ENCODE data around the gene GNAI3. TPM values are rescaled to one million over a fixed set of nuclear protein-coding genes. Genes with fewer than 3 reads are reported as not detected.
"Not testable (repeated sequence)": the region's sequence is repeated elsewhere in the genome, so short reads cannot be mapped to it uniquely, and the experiment has no call there.

Gene GNAI3
- total and polyA plus RNA-seq, 8 donors: 1.1 to 3.9 (median 2.8) TPM

GRCh38 chr1:109659145-109659544, 110.7 kb downstream of the GNAI3 start:
- no peaks in the 10 kb centered on the region for H3K9me3 ChIP-seq
- 36 to 47% methylated on average over 2 of the region's 2 CpGs for WGBS, 2 donors
- no peak for TF ChIP-seq CTCF (IDR thresholded peaks at IDR 0.05)
- H3K36me3 ChIP-seq: no peaks in the 10 kb centered on the region
- H3K27me3 ChIP-seq: no peaks in the 10 kb centered on the region
- FAIRE-seq: no peak
- peak in 3 of 4 donors; percentile 35 to 52 (median 39) for ATAC-seq
- H3K4me1 ChIP-seq: peaks cover 10 to 21% (median 12%) of the 10 kb centered on the region in 3 donors
- H3K4me3 ChIP-seq: no peak overlapping the region
- H3K27ac ChIP-seq: peak overlapping the region; percentile 13 to 69 (median 43)
- peak in 1 of 6 donors; percentile 48 for DNase-seq
- intact Hi-C loops (cut with DNase I): no loop called here

- no peak overlapping the region for H3K4me3 ChIP-seq
- intact Hi-C loops (cut with DNase I): no loop called here
- peaks cover 10 to 17% (median 10%) of the 10 kb centered on the region in 3 donors for H3K4me1 ChIP-seq
- no peak for TF ChIP-seq CTCF (IDR thresholded peaks at IDR 0.05)
- H3K9me3 ChIP-seq: no peaks in the 10 kb centered on the region
- DNase-seq: peak in 5 of 6 donors; percentile 59 to 83 (median 69)
- peak; percentile 54 to 74 (median 68) for ATAC-seq
- no peaks in the 10 kb centered on the region for H3K36me3 ChIP-seq
- H3K27me3 ChIP-seq: no peaks in the 10 kb centered on the region
- H3K27ac ChIP-seq: peak overlapping the region; percentile 13 to 69 (median 43)
- 12 to 13% methylated on average over 5 of the region's 5 CpGs for WGBS, 2 donors
- FAIRE-seq: no peak
These were observed 111.7 kb downstream of the GNAI3 start for GRCh38 chr1:109659997-109660690.

- 43 to 70% methylated on average over 3 of the region's 4 CpGs for WGBS, 2 donors
- H3K9me3 ChIP-seq; H3K4me3 ChIP-seq; intact Hi-C loops (cut with DNase I); H3K27me3 ChIP-seq; ATAC-seq; FAIRE-seq; DNase-seq; H3K36me3 ChIP-seq: not testable (repeated sequence)
- Histone ChIP-seq H3K4me1 (peaks cover 7 to 15% (median 10%) of the 10 kb centered on the region in 3 donors), H3K27ac (peak overlapping the region in 1 of 4 donors; percentile 69)
These were observed 112.2 kb downstream of the GNAI3 start for GRCh38 chr1:109660691-109661026.

GRCh38 chr1:109661391-109661790, 113.0 kb downstream of the GNAI3 start:
- Histone ChIP-seq H3K36me3 (no peaks in the 10 kb centered on the region), H3K27ac (no peak overlapping the region), H3K9me3 (no peaks in the 10 kb centered on the region), H3K4me1 (peaks cover 7 to 15% (median 10%) of the 10 kb centered on the region in 3 donors), H3K4me3 (no peak overlapping the region), H3K27me3 (no peaks in the 10 kb centered on the region)
- ATAC-seq (no peak), FAIRE-seq (no peak), DNase-seq (peak in 1 of 6 donors; percentile 35)
- TF ChIP-seq CTCF (IDR thresholded peaks at IDR 0.05): no peak
- intact Hi-C loops (cut with DNase I): no loop called here
- 70 to 85% methylated on average over 2 of the region's 2 CpGs for WGBS, 2 donors

- DNase-seq (no peak), FAIRE-seq (no peak), ATAC-seq (no peak)
- Histone ChIP-seq H3K4me3 (no peak overlapping the region), H3K9me3 (no peaks in the 10 kb centered on the region), H3K36me3 (no peaks in the 10 kb centered on the region), H3K27me3 (no peaks in the 10 kb centered on the region), H3K4me1 (peaks cover 6 to 12% (median 7%) of the 10 kb centered on the region in 3 donors), H3K27ac (no peak overlapping the region)
- WGBS, 2 donors: 64 to 78% methylated on average over 1 of the region's 1 CpG
- no peak for TF ChIP-seq CTCF (IDR thresholded peaks at IDR 0.05)
- intact Hi-C loops (cut with DNase I): no loop called here
These were observed 116.3 kb downstream of the GNAI3 start for GRCh38 chr1:109664671-109665070.

Measured in pancreas (tissue), 10 donors.